IMR-90 (cell line): ENCODE data around the gene KCNF1. TPM values are rescaled to one million over a fixed set of nuclear protein-coding genes. Genes with fewer than 3 reads are reported as not detected.

Source experiments
- ATAC-seq: fragments of 200-7000 bp; cut with Tn5 transposase; 2 replicates; pipeline ENCODE4 v1.9.1; 2020; ENCODE audit warnings: low read depth, mild to moderate bottlenecking, moderate library complexity
- BruUV-seq: library from RNA; stranded (reverse); fragments of 400-500 nt; replicated peaks from 2 replicates; lab custom pipeline; 2021; lab: Mats Ljungman, UMichigan
- CTCF ChIA-PET: fragments of 300-600 bp; formaldehyde crosslinking; extraction: SDS; loops from one replicate; lab custom pipeline; 2021; ENCODE audit warnings: antibody characterized with exemption; lab: Yijun Ruan, JAX
- POLR2A ChIA-PET: fragments of 300-600 bp; sonication (Branson Sonifier 250); formaldehyde crosslinking; loops from one replicate; lab custom pipeline; 2022; ENCODE audit warnings: antibody characterized with exemption; ENCODE audit not compliant: unreplicated experiment; lab: Charles Lee
- DNase-seq: peaks from one replicate; pipeline ENCODE4 v3.0.0; 2013
- H2AFZ ChIP-seq: replicated peaks from 2 replicates; pipeline ENCODE3; 2013; ENCODE audit warnings: low read length, mild to moderate bottlenecking; ENCODE audit not compliant: poor library complexity
- H2AK5ac ChIP-seq: 2 replicates; pipeline ENCODE4 v1.6.1; 2013; ENCODE audit warnings: low read depth, low read length, inconsistent platforms
- H2AK9ac ChIP-seq: replicated peaks from 2 replicates; pipeline ENCODE3; 2013; ENCODE audit warnings: mild to moderate bottlenecking, low read depth, low read length, moderate library complexity; ENCODE audit not compliant: poor library complexity
- H2BK120ac ChIP-seq: 2 replicates; pipeline ENCODE4 v1.6.1; 2013; ENCODE audit warnings: low read depth, low read length, inconsistent platforms
- H2BK15ac ChIP-seq: 3 replicates; pipeline ENCODE4 v1.6.1; 2013; ENCODE audit warnings: low read depth, low read length, inconsistent platforms
- H2BK20ac ChIP-seq: 2 replicates; pipeline ENCODE4 v1.6.1; 2013; ENCODE audit warnings: low read depth, mild to moderate bottlenecking, inconsistent platforms, low read length, moderate library complexity
- H2BK5ac ChIP-seq: 2 replicates; pipeline ENCODE4 v1.6.1; 2013; ENCODE audit warnings: mild to moderate bottlenecking, low read depth, low read length, inconsistent platforms; ENCODE audit not compliant: poor library complexity, severe bottlenecking
- H3K14ac ChIP-seq: replicated peaks from 2 replicates; pipeline ENCODE4 v1.6.1; 2013; ENCODE audit warnings: low read depth, low read length, inconsistent platforms
- H3K18ac ChIP-seq: 2 replicates; pipeline ENCODE4 v1.6.1; 2013; ENCODE audit warnings: low read depth, low read length, control low read depth
- H3K23ac ChIP-seq: 2 replicates; pipeline ENCODE4 v1.6.1; 2013; ENCODE audit warnings: low read depth, low read length, inconsistent platforms
- H3K27ac ChIP-seq: 2 replicates; pipeline ENCODE4 v1.5.1; 2013; ENCODE audit warnings: mild to moderate bottlenecking, control low read depth, low read length; ENCODE audit not compliant: insufficient read depth
- H3K27me3 ChIP-seq: 2 replicates; pipeline ENCODE4 v1.6.1; 2013; ENCODE audit warnings: low read length; ENCODE audit not compliant: control insufficient read depth, insufficient read depth
- H3K36me3 ChIP-seq: 2 replicates; pipeline ENCODE4 v1.6.1; 2013; ENCODE audit warnings: low read length, mixed read lengths; ENCODE audit not compliant: control insufficient read depth, insufficient read depth
- H3K4ac ChIP-seq: 2 replicates; pipeline ENCODE4 v1.6.1; 2013; ENCODE audit warnings: low read depth, low read length, inconsistent platforms
- H3K4me1 ChIP-seq: 2 replicates; pipeline ENCODE4 v1.6.1; 2013; ENCODE audit warnings: low read length, mixed read lengths; ENCODE audit not compliant: control insufficient read depth, insufficient read depth
- H3K4me2 ChIP-seq: 2 replicates; pipeline ENCODE4 v1.6.1; 2013; ENCODE audit warnings: low read depth, mild to moderate bottlenecking, control low read depth, low read length, moderate library complexity
- H3K4me3 ChIP-seq: 2 replicates; pipeline ENCODE4 v1.5.1; 2013; ENCODE audit warnings: low read depth, mild to moderate bottlenecking, control low read depth, low read length, moderate library complexity; ENCODE audit not compliant: insufficient read depth
- H3K56ac ChIP-seq: 2 replicates; pipeline ENCODE4 v1.6.1; 2013; ENCODE audit warnings: low read length, inconsistent platforms; ENCODE audit not compliant: insufficient read depth; ENCODE audit errors: extremely low read depth
- H3K79me1 ChIP-seq, 2 experiments: 2 replicates each; pipeline ENCODE4 v1.6.1; 2013; ENCODE audit warnings: low read length in 2 of 2, inconsistent platforms in 1 of 2, low read depth in 1 of 2
- H3K9ac ChIP-seq: 2 replicates; pipeline ENCODE4 v1.6.1; 2013; ENCODE audit warnings: low read depth, low read length, control low read depth
- H3K9me1 ChIP-seq: 2 replicates; pipeline ENCODE4 v1.6.1; 2013; ENCODE audit warnings: low read length, inconsistent platforms; ENCODE audit not compliant: insufficient read depth
- H3K9me3 ChIP-seq: 2 replicates; pipeline ENCODE4 v1.6.1; 2013; ENCODE audit warnings: low read length; ENCODE audit not compliant: control insufficient read depth, insufficient read depth
- H4K20me1 ChIP-seq: 2 replicates; pipeline ENCODE4 v1.6.1; 2013; ENCODE audit warnings: low read length, inconsistent platforms; ENCODE audit not compliant: insufficient read depth
- H4K5ac ChIP-seq: 2 replicates; pipeline ENCODE4 v1.6.1; 2013; ENCODE audit warnings: mild to moderate bottlenecking, low read depth, low read length, control low read depth
- H4K8ac ChIP-seq, 2 experiments: 2 replicates each; pipeline ENCODE4 v1.6.1; 2013; ENCODE audit warnings: low read depth in 2 of 2, low read length in 2 of 2, control low read depth in 1 of 2, inconsistent platforms in 1 of 2
- H4K91ac ChIP-seq: 2 replicates; pipeline ENCODE4 v1.6.1; 2013; ENCODE audit warnings: low read depth, low read length, inconsistent platforms; ENCODE audit not compliant: insufficient read depth
- CEBPB ChIP-seq: IDR thresholded peaks from 2 replicates; pipeline ENCODE4 v1.6.1; 2012; ENCODE audit warnings: low read depth, low read length, improper control_type of control experiment
- CHD1 ChIP-seq: IDR thresholded peaks from 2 replicates; pipeline ENCODE4 v1.6.1; 2012; ENCODE audit warnings: low read depth, low read length, improper control_type of control experiment
- RCOR1 ChIP-seq: IDR thresholded peaks from 2 replicates; pipeline ENCODE4 v1.6.1; 2012; ENCODE audit warnings: mild to moderate bottlenecking, low read length, improper control_type of control experiment; ENCODE audit not compliant: insufficient replicate concordance
- RFX5 ChIP-seq: IDR thresholded peaks from 2 replicates; pipeline ENCODE4 v1.8.0; 2012; ENCODE audit warnings: low read depth, mild to moderate bottlenecking, low read length, moderate library complexity
- WGBS, 2 experiments: methylation state at CpG; one replicate each; pipeline versions ENCODE4 v1.1.5 to v1.1.7; 2013; ENCODE audit warnings: missing lambda C conversion rate in 2 of 2; ENCODE audit not compliant: insufficient read length in 1 of 2; ENCODE audit errors: extremely low coverage in 2 of 2; 5-methylcytosine and 5-hydroxymethylcytosine counted together
- dilution Hi-C: fragments of 300-500 bp; cut with HindIII; formaldehyde crosslinking; loops from one replicate; pipeline ENCODE4 v1.14.3; 2018; ENCODE audit warnings: low sequenced_read_pairs; ENCODE audit not compliant: unreplicated experiment
- in situ Hi-C: fragments of 300-500 bp; cut with MboI; formaldehyde crosslinking; loops from 3 replicates; pipeline ENCODE4 v1.14.3; 2019; ENCODE audit warnings: low sequenced_read_pairs, inconsistent platforms, mixed read lengths
- intact Hi-C: fragments of 100-400 bp; cut with micrococcal nuclease; formaldehyde crosslinking; loops from 2 replicates; pipeline ENCODE4 v1.10.0; 2022
- polyA plus RNA-seq, 3 experiments: library from polyadenylated mRNA; depleted of rRNA; stranded (reverse); fragments of >200 nt; gene quantifications; 2 replicates each; pipeline ENCODE4 v1.2.3, GENCODE V29; 2012; ENCODE audit warnings: low replicate concordance in 1 of 3
- total RNA-seq: library from RNA; depleted of rRNA; stranded (reverse); fragments of >200 nt; gene quantifications from 2 replicates; pipeline ENCODE4 v1.2.3, GENCODE V29; 2012

KCNF1 gene
- total and polyA plus RNA-seq, 2 of the 4 experiments (the other 2 are of a cell fraction) = 0.54 to 1.4 TPM

GRCh38 chr2:10880586-10881321 is 31.0 kb upstream of the KCNF1 start:
- no peaks in the 10 kb centered on the region for H3K79me1 ChIP-seq
- no peak overlapping the region for H2AK5ac ChIP-seq
- no peak overlapping the region for H2AFZ ChIP-seq
- no peak for DNase-seq
- no peak overlapping the region for H3K27ac ChIP-seq
- BruUV-seq = no TSS peak
- in situ Hi-C loops = no loop called here
- no peaks in the 10 kb centered on the region for H3K9me3 ChIP-seq
- POLR2A ChIA-PET = no interaction called here
- H3K18ac ChIP-seq = no peak overlapping the region
- H4K91ac ChIP-seq = no peak overlapping the region
- ATAC-seq = no peak
- 88% methylated on average over 10 of the region's 20 CpGs; no CpG with 5 or more reads in 1 of the 2 experiments for WGBS, 2 experiments
- no peak overlapping the region for H3K23ac ChIP-seq
- dilution Hi-C loops = no loop called here
- H3K36me3 ChIP-seq = no peaks in the 10 kb centered on the region
- no peak overlapping the region for H3K14ac ChIP-seq
- CTCF ChIA-PET = interaction anchor here (1.2 kb wide), 1 partner anchor 14 kb away, joined by 3 read pairs; no protein-coding TSS in a partner anchor
- H2BK15ac ChIP-seq = no peak overlapping the region
- no peak overlapping the region for H3K4me2 ChIP-seq
- H3K4ac ChIP-seq = no peak overlapping the region
- no peaks in the 10 kb centered on the region for H3K4me1 ChIP-seq
- no peak overlapping the region for H3K9ac ChIP-seq
- H3K27me3 ChIP-seq = peaks cover 9% of the 10 kb centered on the region
- H2AK9ac ChIP-seq = no peak overlapping the region
- H3K4me3 ChIP-seq = no peak overlapping the region
- H4K8ac ChIP-seq = no peak overlapping the region
- intact Hi-C loops = no loop called here
- TF ChIP-seq CEBPB = no peak
- TF ChIP-seq RCOR1 = no peak
- no peak for TF ChIP-seq RFX5
- TF ChIP-seq CHD1 = no peak
- H2BK5ac ChIP-seq = no peak overlapping the region
- H4K20me1 ChIP-seq = no peaks in the 10 kb centered on the region
- no peak overlapping the region for H2BK20ac ChIP-seq
- H3K56ac ChIP-seq = no peak overlapping the region
- no peaks in the 10 kb centered on the region for H3K9me1 ChIP-seq
- H4K5ac ChIP-seq = no peak overlapping the region
- H2BK120ac ChIP-seq = no peak overlapping the region
